Measurements from ENCODE around the gene EXOG. TPM values are rescaled to one million over a fixed set of nuclear protein-coding genes. Genes with fewer than 3 reads are reported as not detected.

EXOG gene
- total and polyA plus RNA-seq, 2 of the 13 experiments (the other 11 are each of a cell fraction or from before 2014, with no cell fraction given) = 5.5 to 9.5 TPM

GRCh38 chr3:38551026-38551832 is 55.1 kb downstream of the EXOG start (continued):
- TF ChIP-seq BRD4 (CRISPR knock-in tag; IDR thresholded peaks at IDR 0.05) (no peak), BORCS8-MEF2B (CRISPR knock-in tag; IDR thresholded peaks at IDR 0.05) (no peak), ZNF17 (CRISPR knock-in tag; IDR thresholded peaks at IDR 0.05) (no peak), ZBTB39 (CRISPR knock-in tag; IDR thresholded peaks at IDR 0.05) (no peak), ZNF124 (CRISPR knock-in tag; IDR thresholded peaks at IDR 0.05) (no peak), ZSCAN5A (CRISPR knock-in tag; IDR thresholded peaks at IDR 0.05; ENCODE audit: borderline replicate concordance) (no peak), DNMT1 (CRISPR knock-in tag; IDR thresholded peaks at IDR 0.05) (no peak), ZNF609 (CRISPR knock-in tag; IDR thresholded peaks at IDR 0.05; ENCODE audit: borderline replicate concordance) (no peak), ZNF782 (CRISPR knock-in tag; IDR thresholded peaks at IDR 0.05; ENCODE audit: borderline replicate concordance) (no peak), ZNF615 (CRISPR knock-in tag; IDR thresholded peaks at IDR 0.05; ENCODE audit: borderline replicate concordance) (no peak), ZNF34 (CRISPR knock-in tag; IDR thresholded peaks at IDR 0.05; ENCODE audit: borderline replicate concordance) (no peak), SMAD9 (CRISPR knock-in tag; IDR thresholded peaks at IDR 0.05) (no peak)
